CD4-positive, alpha-beta T cell treated with Interleukin-21 for 1 hour (primary cell): ENCODE data around the gene ISG20L2.

Experiments
- DNase-seq: peaks from one replicate; pipeline ENCODE4 v3.0.0-alpha.2; 2020

Gene ISG20L2

GRCh38 chr1:156752843-156753482, 24.4 kb upstream of the ISG20L2 start:
- no peak for DNase-seq

DNA sequence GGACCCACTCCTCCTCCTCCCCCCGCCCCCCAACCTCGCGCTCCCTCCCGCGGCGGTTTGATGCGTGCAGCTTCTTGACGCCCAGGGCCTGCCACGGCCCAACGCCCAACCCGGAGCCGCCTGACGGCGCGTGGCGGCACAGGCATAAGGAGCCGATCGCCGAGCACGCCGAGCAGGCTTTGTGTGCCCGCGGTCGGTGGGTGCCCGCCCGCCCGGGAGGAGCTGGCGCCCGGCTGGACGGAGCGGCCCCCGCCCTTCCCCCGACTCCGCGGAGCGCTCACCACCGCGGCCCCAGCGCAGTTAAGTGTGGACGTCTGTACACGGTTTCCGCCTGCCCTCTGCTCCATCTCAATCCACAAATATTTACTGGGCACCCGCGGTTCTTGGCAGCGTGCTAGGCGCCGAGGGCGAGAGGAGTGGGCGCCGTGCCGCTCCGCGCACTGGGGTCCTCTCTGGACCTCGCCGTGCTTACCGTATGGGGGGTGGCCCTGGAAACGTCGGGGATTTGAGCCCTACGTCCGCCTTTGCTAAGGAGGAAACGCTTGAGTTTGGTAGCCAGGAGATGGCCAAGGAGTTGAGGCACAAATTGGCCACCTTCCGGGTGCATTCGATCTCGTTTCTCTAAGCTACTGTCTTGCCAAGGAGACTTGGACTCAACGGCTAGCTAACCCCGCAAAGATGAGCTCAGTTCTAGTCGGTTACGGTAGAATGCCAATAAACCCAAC, 23.4 kb upstream of the ISG20L2 start:
- peak; percentile 97 for DNase-seq

DNA sequence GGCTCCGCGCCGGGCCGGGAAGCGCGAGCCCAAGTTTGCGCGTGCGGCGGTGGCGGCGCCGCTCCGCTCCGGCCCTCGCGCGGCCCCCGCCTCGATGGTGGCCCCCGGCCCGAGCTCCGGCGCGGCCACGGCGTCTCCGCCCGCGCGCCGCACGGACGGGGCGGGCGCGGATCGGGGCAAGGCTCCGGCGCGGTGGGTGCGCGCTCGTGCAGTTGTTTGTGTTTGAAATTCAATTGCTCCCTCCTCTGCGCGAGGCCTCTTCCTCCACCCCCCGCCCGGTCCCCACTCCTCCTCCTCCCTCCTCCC, 22.8 kb upstream of the ISG20L2 start, which contains the start of gene HDGF:
Gene HDGF, minus strand, starts transcription at position 225 of the 306 bp plus-strand sequence. CDS start 246 bp downstream, outside the sequence.
- no peak for DNase-seq

DNA sequence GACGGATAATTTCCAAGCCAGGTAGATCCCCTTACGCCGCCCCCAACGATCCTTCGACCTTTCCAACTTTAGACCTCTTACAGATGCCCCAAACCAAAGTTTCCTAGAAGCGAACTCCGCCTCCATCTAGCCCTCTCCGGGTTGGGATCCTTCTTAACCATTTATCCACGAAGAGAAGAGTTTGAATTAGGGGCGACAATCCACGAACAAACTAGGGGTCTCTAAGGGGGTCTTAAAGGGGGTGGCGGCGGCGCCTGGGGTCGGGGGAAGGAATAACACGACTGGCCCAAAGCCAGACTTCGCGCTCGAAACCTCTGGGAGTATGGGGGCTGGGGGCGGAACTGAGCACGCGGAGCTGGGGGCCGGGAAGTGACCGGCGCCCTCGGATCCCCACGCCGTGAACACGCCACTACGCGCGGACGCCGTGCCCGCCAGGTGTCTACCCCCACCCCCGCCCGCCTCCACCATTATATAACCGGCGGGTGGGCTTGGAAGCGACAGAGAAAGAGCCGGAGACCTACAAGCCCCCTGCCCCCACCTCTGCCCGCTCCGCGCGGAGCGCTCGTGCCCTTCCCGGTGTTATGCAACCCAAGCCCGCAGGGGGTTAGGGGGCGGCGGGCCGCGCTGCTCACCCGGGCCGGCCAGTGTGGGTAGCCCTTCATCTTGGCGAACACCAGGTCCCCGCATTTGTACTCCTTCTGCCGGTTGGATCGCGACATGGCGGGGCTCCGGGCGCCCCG, 22.3 kb upstream of the ISG20L2 start:
- DNase-seq: peak; percentile 50

DNA sequence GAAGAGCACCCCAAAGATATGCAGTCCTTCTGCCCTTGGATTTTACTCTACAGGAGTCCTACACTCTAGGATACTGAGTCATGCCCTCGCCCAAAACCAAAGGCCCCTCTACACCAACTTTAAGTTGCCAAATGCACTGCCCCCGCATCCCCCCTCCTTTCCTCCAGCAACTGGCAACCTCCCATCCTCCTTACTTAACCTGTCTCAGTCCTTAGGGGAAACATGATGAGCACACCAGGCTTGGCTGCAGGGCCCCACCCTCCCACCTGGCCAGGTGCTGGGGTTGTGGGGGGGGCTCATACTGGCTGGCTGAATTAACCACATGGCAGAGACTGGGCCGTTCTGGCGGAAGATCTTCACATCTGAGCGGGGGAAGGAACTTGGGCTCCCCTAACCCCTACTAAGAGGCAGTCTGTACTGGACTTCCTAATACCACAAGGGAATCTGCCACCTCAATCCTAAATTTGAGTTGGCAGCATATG, 21.7 kb upstream of the ISG20L2 start:
- peak; percentile 51 for DNase-seq

GRCh38 chr1:156749419-156750118, 21.0 kb upstream of the ISG20L2 start:
- no peak for DNase-seq

DNA sequence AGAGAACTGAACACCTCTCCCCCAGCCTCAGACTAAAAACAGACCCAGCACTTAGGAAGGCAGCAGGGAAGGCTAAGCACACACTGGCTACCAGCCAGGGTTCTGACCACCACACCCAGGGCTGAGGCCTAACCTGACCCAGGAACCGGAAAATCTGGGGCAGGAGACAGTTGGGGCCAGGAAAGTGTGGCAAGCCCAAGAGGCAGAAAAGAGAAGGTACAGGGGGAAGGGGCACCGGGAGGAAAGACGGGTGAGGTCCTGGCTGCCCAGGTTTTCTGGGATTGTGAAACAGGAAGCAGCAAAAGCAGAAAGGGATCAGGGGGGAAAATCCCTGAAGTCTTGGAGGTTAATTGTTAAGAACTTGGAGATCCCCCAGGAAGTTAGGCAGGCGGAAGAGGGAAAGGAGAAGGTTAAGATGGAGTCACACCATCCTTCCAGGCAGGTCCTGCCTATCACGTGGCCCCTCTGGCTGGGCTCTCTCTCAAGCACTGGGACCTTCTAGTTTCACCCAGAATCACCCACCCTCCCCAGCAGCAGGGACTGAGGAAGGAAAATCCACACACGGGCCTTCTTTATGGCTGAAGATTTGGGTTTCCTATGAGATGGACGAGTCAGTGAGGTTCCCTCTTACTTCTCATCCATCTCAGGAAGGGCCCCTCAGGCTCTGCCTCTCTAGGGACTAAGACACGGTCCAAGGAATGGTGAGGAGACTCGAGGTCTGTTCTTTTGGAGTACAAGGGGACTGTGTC, 20.3 kb upstream of the ISG20L2 start:
- DNase-seq: no peak

DNA sequence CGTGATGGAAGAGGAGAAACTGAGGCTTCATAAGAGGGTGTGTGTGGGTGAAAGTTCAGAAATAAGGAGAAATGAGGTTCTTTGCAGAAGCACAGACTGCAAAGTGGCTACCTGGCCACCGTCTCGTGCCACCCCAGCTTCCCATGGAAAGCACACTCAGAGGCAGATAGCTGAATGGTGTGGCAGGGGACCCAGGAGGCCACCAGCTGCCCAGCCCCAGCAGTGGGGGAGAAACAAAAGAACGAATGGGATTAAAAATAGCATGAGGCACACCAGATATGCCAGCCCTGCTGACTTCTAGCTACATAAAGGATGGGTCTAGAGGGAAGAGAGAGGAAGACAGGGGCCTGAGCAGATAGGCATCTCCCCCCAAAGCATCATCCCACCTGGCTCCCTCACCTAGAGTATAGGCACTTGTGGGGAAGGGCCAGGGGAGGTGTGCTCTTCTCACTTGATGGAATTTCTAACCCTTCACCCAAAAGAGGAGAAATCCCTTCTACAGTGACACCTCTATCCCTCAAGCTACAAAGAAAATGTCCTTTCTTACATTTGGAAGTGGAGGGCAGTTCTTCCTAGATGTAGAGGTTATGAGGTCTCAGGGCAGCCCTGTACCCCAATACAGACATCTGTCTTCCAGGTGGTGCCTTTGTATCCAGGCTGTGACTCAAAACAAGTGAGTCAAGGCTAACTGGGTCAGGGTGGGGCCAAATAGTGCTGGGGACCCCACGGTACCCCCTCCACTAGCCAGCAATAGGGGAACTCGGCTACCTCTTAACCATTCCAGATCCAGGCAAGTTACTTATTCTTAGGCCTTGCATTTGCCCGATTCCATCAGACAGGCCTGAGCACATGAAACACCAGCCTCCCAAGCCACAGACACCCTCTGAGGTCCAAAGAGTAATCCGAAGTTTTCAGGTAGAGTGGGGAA, 19.4 kb upstream of the ISG20L2 start:
- no peak for DNase-seq

GRCh38 chr1:156746728-156747631, 18.4 kb upstream of the ISG20L2 start:
- DNase-seq: peak; percentile 82

DNA sequence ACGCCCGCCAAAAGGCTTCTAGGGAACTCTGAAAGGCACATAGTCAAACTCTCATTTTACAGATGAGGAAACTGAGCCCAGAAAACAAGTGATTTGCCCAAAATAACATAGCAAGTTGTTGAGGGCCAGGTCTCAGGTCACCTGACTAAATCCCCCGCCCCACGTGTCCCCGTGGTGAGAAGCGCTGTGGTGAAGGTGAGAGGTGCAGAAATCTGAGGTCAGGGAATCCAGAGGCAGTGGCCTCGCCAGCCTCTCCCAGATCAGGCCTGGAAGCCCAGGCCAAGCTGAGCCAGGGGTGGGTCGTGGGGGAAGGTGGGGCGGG, 17.8 kb upstream of the ISG20L2 start:
- DNase-seq: peak; percentile 45

DNA sequence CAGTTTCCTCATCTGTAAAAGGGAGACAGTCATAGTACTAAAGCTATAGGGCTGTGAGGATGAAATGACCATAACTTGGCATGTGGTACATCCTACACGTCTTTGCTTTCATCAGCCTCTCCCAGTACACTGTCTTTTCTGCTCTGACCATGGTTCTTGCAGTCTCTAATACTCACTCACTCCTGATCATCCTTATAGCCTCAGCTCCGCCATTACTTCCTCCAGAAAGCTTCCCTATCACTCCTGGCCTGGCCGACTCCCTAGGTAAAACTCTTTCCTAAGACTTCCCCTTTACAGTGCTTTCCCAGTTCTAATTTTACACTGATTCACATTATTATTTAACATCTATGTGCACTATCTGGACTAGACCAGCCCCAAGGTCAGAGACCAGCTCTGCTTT, 17.3 kb upstream of the ISG20L2 start:
- DNase-seq: no peak

DNA sequence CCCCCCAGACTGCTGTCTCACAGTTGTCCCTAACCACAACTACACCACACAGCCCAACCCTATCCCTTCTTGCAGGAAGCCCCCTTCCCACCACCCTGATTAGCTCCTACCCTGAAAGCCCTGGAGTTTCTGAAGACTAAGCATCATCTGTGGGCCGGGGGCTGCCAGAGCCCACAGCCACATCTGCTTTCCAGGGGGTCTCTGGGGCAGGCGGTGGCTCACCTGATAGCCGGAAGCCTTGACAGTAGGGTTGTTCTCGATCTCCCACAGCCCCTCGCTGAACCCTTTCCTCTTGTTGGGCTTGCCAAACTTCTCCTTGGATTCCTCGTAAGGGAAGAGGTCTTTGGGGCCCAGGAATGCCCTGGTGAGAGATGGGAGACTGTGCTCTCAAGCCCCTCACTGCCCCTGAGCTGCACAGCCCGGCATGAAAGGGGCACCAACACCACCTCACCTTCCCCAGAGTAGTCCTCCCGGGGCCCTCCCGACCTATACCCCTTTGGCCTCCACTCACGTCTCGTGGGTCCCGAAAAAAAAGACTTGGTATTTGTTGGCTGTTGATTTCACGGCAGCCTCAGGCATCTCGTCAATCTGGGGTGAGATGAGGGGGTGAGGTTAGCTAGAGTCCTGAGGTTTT, 16.3 kb upstream of the ISG20L2 start:
- DNase-seq: no peak

- DNase-seq: no peak
Measured at GRCh38 chr1:156744344-156744743, 15.8 kb upstream of the ISG20L2 start.

DNA sequence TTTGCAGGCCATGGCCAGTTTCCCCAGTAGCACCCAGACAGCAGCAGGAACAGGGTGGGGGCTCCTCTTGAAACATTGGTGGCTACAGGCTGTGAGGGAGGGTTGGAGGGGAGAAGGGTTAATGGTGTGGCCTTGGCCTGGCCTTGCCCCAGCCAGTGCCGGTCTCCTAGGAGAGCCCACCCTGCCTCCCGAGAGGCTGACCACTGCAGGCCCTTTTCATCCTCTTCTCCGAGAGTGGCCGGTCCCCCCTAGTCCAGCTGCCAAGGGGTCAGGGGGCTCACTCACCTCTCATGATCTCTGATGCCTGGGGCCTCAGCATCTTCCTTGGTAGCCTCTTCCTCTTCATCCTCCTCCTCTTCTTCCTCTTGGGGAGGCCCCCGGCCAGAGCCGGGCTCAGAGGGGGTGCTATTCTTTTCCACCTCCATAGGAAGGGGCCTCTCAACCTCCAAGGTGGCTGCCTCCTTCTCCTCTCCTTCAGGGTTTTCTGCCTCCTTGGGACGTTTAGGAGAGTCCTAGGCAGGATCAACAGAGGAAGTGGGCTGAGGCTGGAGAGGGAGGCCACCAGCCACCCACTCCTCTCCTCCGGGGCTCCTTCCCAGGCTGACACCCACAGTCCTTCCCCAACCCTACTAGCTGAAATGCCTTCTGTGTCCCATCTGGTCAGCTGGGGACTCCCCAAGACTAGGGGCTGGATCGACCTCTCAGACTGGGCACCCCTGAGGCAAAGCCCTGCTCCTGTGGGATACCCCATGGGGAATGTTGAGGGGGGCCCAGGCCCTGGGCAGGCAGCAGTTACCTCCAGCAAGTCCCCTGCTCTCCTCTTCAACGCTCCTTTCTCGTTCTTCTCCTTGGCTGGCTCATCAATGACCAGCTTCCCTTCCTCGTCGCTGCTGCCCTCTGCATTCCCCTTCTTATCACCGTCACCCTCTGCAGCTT, 15.1 kb upstream of the ISG20L2 start:
- no peak for DNase-seq

- no peak for DNase-seq
Measured at GRCh38 chr1:156742801-156743200, 14.2 kb upstream of the ISG20L2 start.

- DNase-seq: no peak
Measured at GRCh38 chr1:156742017-156742416, 13.5 kb upstream of the ISG20L2 start.

DNA sequence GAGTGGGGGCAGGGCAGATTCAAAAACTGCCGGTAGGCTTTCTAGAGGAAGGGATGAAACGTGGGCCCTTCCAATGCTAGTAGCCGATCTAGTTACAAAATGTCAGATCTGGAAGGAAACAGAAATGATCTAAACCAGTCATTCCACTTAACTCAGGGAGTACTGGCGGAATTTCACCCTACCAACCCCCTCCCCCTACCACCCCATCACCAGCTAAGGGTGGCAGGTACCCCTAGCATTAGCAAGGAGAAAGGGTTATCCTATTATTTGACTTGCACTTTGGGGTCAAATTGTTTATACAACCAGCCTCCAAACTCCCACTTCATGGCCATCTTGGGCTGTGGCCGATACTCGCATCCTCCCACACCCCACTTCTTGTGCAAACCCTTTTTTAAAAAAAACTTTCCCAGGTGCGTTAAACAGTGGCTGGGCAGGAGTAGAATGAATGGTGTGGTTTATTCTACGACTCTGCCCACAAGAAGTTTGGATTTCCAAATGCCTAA, 13.0 kb upstream of the ISG20L2 start:
- no peak for DNase-seq

DNA sequence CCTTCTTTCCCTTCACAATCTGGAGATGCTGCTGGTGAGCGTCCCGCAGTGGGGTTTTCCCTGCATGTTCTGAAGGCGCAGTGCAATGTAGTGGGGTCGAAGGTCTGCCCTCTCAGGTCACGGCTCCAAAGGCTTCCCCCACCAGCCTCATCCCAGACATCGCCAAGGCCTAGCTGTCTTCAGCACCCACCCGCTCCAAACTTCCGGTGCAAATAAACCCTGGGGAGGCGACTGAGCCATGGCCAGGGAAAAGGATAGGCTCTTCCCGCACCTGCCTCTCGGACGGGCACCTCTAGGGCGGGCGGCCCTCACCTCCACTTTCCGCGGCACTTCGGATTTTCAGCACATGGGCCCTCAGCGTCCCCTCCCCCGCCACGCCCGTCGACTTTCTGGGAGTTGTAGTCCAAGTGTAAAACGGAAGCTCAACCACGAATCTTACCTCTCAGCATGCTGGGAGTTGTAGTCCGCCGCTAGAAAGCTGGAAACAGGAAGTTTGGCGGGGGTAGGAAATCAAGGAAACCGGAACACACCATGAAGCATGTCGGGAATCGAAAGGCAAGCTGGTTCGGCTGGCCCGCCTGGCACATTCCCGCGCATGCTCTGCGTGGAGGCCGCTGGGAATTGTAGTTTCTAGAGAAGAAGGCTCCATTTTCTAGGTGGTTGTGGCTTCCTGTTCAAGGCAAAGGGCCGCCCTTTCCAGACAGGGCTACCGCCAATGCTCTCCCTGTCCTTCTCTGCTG, 12.3 kb upstream of the ISG20L2 start, which contains the start of gene MRPL24:
Gene MRPL24, minus strand, starts transcription at position 348 of the 740 bp plus-strand sequence. CDS start 2,384 bp downstream, outside the sequence.
- DNase-seq: peak; percentile 100
